NB4 (cell line): ENCODE measurements around the gene CIC.
A peak's percentile ranks its signal among the peaks of the same experiment; 100 is the strongest.

ENCODE experiments used
- DNase-seq: peaks from one replicate; pipeline ENCODE4 v3.0.0; 2010; ENCODE audit warnings: low read depth
- H3K4me3 ChIP-seq: one replicate; pipeline ENCODE4 v1.5.1; 2011; ENCODE audit warnings: mild to moderate bottlenecking, low read depth, low read length, moderate library complexity
- CTCF ChIP-seq: IDR thresholded peaks from one replicate; pipeline ENCODE4 v1.5.1; 2012; ENCODE audit warnings: low read depth, low read length
- MAX ChIP-seq: IDR thresholded peaks from 2 replicates; pipeline ENCODE4 v1.6.1; 2011; ENCODE audit warnings: low read depth, low read length
- MYC ChIP-seq: IDR thresholded peaks from 2 replicates; pipeline ENCODE4 v1.6.1; 2011; ENCODE audit warnings: low read depth, low read length
- POLR2A ChIP-seq: IDR thresholded peaks from 2 replicates; pipeline ENCODE4 v1.6.1; 2011; ENCODE audit warnings: mild to moderate bottlenecking; ENCODE audit not compliant: insufficient read length; ENCODE audit errors: extremely low read depth

CIC gene

GRCh38 chr19:42324655-42325307, 55.7 kb downstream of the CIC start:
- no peak for TF ChIP-seq MYC
- no peak for TF ChIP-seq MAX
- TF ChIP-seq CTCF, result no peak
- no peak for TF ChIP-seq POLR2A
- DNase-seq, result no peak
- H3K4me3 ChIP-seq, result peak overlapping the region; percentile 34

- DNase-seq, result peak; percentile 96
- peak; percentile 26 for TF ChIP-seq POLR2A
- TF ChIP-seq MAX, result peak; percentile 79
- TF ChIP-seq CTCF, result peak; percentile 65
- peak; percentile 59 for TF ChIP-seq MYC
- H3K4me3 ChIP-seq, result peak within 1 kb of the TSS; percentile 76
Measured at GRCh38 chr19:42325308-42325895, 56.4 kb downstream of the CIC start, which contains the start of gene MEGF8. TSS of gene MEGF8 (plus strand) at chr19:42325635. CDS start at chr19:42326244, 609 bp downstream.

GRCh38 chr19:42325896-42326771, 57.1 kb downstream of the CIC start:
- TF ChIP-seq MAX (no peak), POLR2A (no peak), CTCF (no peak), MYC (no peak)
- peak overlapping the region; percentile 76 for H3K4me3 ChIP-seq
- DNase-seq, result peak; percentile 25

GRCh38 chr19:42326969-42327368, 57.9 kb downstream of the CIC start:
- TF ChIP-seq MYC, result no peak
- TF ChIP-seq CTCF, result no peak
- no peak for TF ChIP-seq MAX
- TF ChIP-seq POLR2A, result no peak
- H3K4me3 ChIP-seq, result no peak overlapping the region
- no peak for DNase-seq

GRCh38 chr19:42327381-42327780, 58.3 kb downstream of the CIC start:
- no peak overlapping the region for H3K4me3 ChIP-seq
- TF ChIP-seq MAX (no peak), POLR2A (no peak), CTCF (no peak), MYC (no peak)
- no peak for DNase-seq
